Endometrial microvascular endothelial cells (primary cell): ENCODE measurements around the gene NFATC2IP. TPM values are rescaled to one million over a fixed set of nuclear protein-coding genes. Genes with fewer than 3 reads are reported as not detected.

ENCODE experiments used
- total RNA-seq: library from RNA; depleted of rRNA; stranded (reverse); fragments of >200 nt; gene quantifications from one replicate; pipeline ENCODE4 v1.2.3, GENCODE V29; 2015; ENCODE audit errors: inconsistent ontology term

The NFATC2IP gene
- total RNA-seq, 1 donor from 2014 or later: 20.2 TPM

Other genes starting within 250 kb of the NFATC2IP start
- gene EIF3C, start 239.5 kb upstream of the NFATC2IP start, total RNA-seq: 191 TPM
- 1.7 TPM for gene NPIPB9, start 199.2 kb upstream of the NFATC2IP start, total RNA-seq
- 71.9 TPM for gene ATXN2L, start 127.9 kb upstream of the NFATC2IP start, total RNA-seq
- gene TUFM, start 104.6 kb upstream of the NFATC2IP start, total RNA-seq: 233 TPM
- 25.4 TPM for gene SH2B1, start 87.1 kb upstream of the NFATC2IP start, total RNA-seq
- 0.28 TPM for gene ATP2A1, start 72.4 kb upstream of the NFATC2IP start, total RNA-seq
- 116 TPM for gene RABEP2, start 25.7 kb upstream of the NFATC2IP start, total RNA-seq
- gene CD19, start 19.0 kb upstream of the NFATC2IP start, total RNA-seq: not detected
- 64.1 TPM for gene SPNS1, start 23.8 kb downstream of the NFATC2IP start, total RNA-seq
- 1.1 TPM for gene LAT, start 34.1 kb downstream of the NFATC2IP start, total RNA-seq